HG03045 (cell line): ENCODE results near the gene KIF26A.

Source experiments
- ATAC-seq: cut with Tn5 transposase; IDR thresholded peaks from one replicate; pipeline ENCODE4 v1.9.1; 2021; ENCODE audit warnings: mild to moderate bottlenecking, moderate library complexity; ENCODE audit not compliant: unreplicated experiment

KIF26A gene

DNA sequence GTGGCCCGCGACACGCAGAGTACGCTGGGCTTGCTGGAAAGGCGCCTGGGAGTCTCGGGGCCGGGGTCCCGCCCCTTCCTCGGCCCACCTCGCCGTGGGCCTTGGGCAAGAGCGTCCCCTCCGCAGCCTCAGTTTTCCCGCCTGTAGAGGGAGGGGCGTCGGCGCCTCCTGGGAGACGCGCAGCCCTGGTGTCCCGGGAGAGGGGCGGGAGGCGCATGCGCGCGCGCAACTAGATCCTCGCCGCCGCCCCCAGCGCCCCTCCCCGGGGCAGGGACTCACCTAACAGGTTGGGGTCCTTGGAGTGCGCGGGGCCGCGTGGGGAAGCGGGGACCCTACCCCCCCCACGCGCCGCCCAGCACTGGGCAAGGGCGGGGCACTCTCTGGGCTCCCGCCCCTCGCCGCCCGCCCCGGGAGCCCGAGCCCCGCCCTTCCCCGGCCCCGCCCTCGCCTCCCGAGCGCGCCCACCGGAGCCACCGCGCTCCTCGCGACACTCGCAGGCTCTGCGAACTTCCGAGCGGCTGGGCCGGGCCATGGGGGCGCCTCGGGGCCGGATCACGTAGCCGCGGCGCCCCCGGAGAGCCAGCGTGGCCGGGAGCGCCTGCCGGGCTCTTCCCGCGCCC, at the start of gene KIF26A:
KIF26A (plus strand) TSS at position 490 of the 620 bp plus-strand sequence. CDS start 136 bp downstream, outside the sequence.
- ATAC-seq, result no peak

DNA sequence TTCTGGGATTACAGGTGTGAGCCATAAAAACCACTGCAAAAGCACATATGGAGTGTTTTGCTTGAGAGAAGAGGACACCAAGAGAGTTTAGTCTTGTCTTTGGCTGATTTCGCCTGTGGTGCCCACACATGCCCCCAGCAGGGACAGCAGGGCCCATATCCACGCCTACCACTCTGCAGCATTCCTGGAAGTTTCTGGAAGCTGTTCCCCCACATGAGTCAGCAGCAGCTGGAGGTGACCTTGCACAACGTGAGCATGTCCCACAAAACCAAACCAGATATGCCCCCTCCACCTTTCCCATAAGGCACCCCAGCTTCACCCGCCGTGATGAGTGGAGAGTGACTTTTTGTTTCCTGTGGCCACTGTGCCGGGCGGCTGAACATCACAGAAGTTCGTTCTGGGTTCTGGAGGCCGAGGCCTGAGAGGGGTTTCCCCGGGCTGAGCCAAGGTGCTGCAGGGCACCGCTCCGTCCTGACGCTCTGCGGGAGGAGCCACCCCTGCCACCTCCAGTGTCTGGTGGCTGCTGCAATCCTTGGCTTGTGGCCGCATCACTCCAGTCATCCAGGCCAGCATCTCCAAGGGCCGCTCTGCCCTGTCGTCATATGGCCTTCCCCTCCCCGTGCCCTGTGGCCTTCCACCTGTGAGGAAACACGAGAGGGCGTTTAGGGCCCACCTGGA, 48.2 kb upstream of the KIF26A start:
- no peak for ATAC-seq

DNA sequence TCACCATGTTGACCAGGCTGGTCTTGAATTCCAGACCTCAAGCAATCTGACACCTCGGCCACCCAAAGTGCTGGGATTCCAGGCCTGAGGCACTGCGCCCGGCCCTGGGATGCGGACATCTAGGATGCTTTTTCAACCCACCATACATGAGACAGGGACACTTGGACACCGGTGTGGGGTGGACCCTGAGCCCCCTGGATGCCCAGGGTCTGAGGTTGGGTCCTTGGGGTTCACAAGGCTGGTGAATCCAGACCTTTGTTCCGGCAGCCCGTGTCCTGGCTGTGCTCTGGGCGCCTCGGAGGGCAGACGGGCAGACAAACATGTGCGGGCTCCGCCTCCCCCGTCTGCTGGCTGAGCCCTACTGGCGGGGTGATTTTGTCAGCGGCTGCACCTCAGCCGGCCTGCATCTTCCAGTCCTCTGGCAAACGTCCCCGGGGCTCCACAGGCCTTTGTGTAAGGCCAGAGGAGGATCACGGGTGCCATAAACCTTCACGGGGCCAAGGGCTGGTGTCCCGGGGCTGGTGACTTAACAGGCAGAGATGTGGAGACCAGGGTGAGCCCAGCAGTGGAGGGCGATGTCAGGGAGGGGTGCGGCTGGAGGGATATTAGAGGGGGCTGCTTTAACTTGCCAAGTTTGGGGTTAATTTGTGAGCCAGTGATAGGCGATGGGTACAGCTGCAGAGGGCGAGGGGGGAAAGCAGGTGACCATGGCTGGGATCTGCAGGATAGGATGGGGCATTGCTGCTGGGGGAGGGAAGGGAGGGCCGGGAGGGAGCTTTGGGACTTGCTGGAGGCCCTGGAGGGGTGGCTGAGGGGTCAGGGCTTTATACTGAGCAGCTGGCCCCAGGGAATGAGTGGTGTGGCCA, 47.1 kb upstream of the KIF26A start:
- no peak for ATAC-seq

DNA sequence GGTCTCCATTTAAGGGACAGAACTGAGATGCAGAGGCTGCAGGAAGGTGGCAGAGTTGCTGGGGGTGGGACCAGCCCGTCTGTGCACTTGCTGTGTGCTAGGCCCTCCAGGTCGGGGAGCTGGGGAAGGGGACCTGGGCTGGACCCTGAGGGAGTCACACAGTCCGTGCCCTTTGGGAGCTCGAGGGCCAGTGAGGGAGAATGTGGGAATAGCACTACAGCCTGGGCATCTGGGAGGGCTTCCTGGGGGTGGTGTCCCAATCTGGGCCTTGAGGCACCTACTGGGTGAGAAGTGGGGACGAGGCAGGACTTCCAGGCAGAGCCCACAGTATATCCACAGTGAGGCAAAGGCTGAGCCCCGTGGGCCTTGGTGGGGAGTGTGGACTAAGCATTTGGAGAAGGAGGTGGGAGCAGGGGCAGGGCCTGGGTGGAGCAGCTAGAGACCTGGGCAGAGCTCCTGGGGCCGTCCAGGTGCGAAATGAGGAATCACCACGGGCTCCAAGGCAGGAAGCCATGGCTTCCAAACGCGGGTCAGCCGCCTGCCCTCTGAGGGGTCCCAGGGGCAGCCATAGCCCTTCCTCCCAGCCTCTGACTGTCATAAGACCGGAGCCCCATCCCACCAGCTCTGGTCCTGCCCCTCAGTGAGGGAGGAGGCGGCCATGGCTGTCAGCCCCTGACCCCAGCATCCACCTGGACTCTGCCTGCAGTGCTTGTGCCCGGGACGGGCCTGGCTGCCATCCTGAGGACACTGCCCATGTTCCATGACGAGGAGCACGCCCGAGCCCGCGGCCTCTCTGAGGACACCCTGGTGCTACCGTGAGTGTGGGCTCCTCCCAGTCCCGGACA, 46.2 kb upstream of the KIF26A start:
- no peak for ATAC-seq

DNA sequence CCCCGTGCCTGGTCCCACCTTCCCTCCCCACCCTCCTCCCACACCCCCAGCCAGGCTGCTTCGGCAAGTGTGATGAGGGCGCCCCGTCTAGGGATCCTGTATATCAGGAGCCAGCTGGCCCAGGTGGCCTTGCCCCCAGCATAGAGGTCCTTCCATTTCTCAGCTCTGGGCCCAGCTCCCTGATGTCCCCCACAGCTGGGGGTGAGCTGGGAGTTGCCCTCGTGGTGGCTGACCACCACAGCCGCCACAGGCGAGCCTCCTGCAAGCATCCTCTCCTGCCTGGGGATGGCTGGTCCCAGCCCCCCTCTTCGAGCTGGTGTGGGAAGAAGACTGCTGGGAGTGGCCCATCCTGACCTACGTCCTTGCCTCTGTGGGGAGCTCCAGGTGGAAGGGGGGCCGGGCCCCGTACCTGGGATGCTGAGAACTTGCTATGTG, 45.4 kb upstream of the KIF26A start:
- ATAC-seq, result no peak

DNA sequence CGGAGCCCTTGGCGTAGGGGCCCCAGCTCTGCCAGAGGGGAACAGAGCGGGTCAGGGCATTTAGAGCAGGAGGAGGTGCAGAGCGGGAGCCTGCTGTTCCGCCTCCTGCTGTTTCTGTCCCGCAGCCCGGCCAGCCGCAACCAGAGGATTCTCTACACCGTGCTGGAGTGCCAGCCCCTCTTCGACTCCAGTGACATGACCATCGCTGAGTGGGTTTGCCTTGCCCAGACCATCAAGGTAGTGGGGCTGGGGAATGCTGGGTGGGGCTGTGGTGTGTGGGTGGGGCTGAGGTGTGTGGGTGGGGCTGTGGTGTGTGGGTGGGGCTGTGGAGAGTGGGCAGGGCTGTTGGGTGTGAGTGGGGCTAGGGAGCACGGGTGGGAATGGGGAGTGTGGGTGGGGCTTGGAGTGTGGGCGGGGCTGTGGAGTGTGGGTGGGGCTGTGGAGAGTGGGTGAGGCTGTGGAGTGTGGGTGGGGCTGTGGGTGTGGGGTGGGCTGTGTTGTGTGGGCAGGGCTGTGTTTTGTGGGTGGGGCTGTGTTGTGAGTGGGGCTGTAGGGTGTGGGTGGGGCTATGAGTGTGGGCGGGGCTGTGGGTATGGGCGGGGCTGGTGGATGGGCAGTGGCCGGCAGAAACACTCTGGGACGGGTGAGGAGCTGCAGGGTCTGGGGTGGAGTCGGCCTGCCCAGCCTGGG, 44.9 kb upstream of the KIF26A start:
- ATAC-seq, result no peak

DNA sequence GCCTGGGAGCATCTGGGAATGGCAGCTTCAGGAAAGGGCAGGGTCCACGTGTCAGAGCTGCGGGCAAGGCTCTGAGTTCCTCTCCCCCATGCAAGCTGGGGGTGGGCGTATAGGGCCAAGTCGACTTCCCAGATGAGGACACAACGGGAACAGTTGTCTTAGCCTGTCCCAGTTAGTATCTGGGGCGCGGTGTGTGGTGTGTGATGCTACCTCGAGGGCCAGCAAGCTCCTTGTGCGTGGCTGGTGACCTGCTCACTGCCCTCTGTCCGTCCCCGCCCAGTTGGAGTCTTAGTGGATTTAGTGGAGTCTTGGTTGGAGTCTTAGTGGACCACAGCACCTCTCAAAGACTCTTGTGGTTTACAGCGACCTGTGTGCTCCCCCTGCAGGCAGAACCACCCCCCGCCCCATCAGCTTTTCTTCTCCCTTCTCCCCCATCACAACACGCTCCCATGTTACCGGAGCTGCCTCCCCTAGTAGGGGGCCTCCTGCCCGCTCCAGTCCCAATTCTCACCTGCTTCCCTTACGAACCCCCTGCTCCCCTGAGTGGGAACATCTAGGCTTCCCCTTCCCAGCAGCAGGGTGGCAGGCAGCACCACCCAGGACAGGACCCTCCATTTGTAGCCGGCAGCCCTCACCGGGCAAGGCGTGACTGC, 44.2 kb upstream of the KIF26A start:
- no peak for ATAC-seq

- no peak for ATAC-seq
These were observed 43.5 kb upstream of the KIF26A start for GRCh38 chr14:104094709-104095425.

DNA sequence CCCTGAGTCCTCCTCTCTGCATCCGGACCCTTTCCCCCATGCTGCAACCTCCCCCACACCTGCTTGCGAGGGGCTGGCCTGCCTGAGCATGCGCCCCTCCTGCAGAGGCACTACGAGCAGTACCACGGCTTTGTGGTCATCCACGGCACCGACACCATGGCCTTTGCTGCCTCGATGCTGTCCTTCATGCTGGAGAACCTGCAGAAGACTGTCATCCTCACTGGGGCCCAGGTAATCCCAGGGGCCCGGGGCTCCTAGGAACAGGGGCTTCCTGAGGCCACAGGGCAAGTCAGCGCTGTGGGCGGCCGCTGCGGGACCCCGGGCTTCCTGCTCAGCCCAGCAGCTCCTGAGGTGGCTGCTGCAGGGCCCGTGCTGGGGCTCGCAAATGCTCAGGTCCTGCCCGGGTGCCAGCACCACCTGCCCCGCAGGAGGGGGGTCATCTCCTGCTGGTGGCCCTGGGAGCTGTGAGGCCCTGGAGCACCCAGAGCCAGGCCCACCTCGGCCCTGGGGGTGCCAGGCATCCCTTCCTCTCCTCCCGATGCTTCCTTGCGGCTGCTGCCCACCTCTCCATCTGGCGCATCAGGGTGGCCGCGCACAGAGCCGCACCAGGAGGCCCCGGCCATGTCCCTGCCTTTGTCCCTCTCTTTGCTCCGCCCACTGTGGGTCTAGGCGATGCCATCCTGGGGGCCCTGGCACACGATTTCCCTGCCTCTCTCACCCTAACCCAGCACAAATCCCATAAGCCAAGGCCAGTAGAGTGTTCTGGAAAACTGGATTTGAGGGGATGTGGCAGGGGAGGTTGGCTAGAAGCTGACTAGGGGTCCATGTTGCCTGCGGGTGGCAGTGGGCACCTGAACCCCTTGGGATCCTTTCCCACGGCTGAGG, 42.7 kb upstream of the KIF26A start:
- ATAC-seq, result no peak

DNA sequence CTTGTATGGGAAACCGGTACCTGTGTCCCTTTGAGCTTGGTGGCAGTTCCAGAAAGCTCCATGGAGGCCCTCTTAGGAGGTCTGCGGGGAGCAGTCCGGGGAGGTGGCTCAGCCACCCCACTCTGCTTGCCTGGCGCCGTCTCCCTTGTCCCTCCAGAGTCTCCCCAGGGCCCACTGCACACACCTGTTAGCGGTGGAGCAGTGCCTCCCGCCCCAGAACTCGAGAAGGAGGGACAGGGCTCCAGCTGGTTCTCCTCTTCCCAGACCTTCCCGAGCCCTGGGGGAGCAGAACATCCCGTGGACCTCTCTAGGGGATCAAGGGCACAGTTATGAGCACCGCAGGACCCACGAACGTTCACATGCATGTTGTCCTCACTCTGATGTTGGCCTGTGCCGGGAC, 42.1 kb upstream of the KIF26A start:
- no peak for ATAC-seq

GRCh38 chr14:104096751-104097700, 41.4 kb upstream of the KIF26A start:
- ATAC-seq, result no peak

GRCh38 chr14:104098272-104099095, 39.9 kb upstream of the KIF26A start:
- ATAC-seq, result no peak

GRCh38 chr14:104099096-104100041, 39.0 kb upstream of the KIF26A start:
- ATAC-seq, result no peak

DNA sequence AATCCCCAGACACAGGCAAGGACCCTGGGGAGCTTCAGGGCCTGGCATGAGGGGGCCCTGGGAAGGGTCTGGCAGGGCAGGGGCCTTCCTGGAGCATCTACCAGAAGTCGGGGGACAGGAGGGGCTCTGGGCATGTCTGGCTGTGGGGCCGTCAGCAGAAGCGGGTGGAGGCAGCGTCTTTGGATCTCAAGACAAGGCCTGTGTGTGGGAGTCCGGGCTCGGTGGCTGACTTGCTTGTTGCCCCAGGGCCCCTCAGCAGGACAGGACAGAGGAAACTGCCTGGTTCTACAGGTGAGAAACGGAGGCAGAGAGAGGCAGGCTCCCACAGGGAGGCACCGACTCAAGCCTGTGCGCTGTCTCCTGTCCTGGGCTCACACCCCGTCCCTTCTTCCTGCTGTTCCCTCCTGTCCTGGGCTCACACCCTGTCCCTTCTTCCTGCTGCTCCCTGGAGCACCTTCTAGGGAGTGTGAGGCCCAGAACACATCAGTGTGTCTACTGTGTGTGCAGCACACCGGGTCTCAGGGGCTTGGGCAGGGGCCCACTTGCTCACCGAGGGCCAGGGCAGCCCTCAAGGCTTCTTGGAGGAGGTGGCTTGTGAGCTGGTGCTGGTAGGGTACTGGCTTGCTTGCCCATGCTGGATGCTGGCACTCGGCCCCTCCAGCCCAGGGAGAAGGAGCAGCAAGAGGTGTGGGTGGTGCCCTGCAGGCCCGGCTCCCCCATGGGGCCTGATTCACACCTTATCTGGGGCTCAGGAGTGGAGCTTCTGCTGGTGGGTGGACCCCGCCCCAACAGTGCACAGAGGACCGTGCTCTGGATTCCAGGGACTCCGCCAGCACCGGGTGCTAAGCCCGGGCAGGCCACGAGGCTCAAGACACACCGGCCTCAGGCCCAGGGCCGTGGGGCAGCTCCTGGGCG, 38.0 kb upstream of the KIF26A start:
- ATAC-seq, result no peak
